ENCODE measurements around the gene GGT6.

GGT6 gene

DNA sequence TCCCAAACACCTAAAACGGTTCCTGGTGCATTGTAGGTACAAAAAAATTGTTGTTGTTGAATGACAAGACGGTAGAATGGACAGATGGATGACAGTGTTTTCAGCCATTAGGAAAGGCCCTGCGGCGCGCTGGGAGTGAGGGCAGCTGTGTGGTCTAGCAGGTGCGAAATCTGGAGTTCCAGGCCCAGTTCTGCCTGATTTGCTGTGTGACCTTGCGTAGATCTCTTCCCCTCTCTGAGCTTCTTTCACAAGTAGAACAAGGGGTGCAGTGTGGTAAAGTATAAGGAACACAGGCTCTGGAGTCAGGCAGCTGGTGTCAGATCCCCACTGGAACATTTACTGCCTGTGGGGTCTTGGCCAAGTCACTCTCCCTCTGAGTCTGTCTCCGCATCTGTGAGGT lies 36.4 kb downstream of the GGT6 start:
- no peak for TF ChIP-seq CTCF (IDR thresholded peaks at IDR 0.05; ENCODE audit: poor library complexity, severe bottlenecking)
- no peak overlapping the region for H3K4me3 ChIP-seq (ENCODE audit: severe bottlenecking)
- H3K4me1 ChIP-seq (ENCODE audit: insufficient read depth, poor library complexity, severe bottlenecking): peaks cover 13% of the 10 kb centered on the region
- no peaks in the 10 kb centered on the region for H3K27me3 ChIP-seq (ENCODE audit: insufficient read depth, poor library complexity, severe bottlenecking)
- no peaks in the 10 kb centered on the region for H3K36me3 ChIP-seq (ENCODE audit: low read depth)
- H3K9me3 ChIP-seq (ENCODE audit: severe bottlenecking): no peaks in the 10 kb centered on the region
- DNase-seq (ENCODE audit: low spot score) (no peak), ATAC-seq (ENCODE audit: low read depth) (no peak)
- H3K27ac ChIP-seq (ENCODE audit: poor library complexity, severe bottlenecking): no peak overlapping the region

DNA sequence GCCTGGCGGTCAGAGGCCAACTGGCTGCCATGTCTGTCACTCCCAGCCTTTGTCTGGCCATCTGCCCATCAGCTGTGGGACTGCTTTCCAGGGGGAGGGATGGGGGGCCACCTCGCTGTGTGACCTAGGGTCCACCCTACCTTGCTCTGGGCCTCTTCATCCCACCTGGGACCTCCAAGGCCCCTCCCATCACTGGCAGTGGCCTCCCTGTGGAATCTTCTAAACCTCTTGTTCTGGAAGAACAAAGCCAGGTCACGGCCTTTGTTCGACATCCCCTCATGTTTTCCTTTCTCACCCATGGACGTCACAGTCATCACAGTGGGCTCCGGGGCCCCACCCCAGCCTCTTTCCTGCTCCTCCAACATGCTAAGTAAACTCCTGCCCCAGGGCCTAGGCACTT lies 37.7 kb downstream of the GGT6 start:
- H3K9me3 ChIP-seq (ENCODE audit: severe bottlenecking): no peaks in the 10 kb centered on the region
- H3K36me3 ChIP-seq (ENCODE audit: low read depth): no peaks in the 10 kb centered on the region
- H3K27ac ChIP-seq (ENCODE audit: poor library complexity, severe bottlenecking): no peak overlapping the region
- no peak for TF ChIP-seq CTCF (IDR thresholded peaks at IDR 0.05; ENCODE audit: poor library complexity, severe bottlenecking)
- H3K4me1 ChIP-seq (ENCODE audit: insufficient read depth, poor library complexity, severe bottlenecking): peaks cover 13% of the 10 kb centered on the region
- no peak for DNase-seq (ENCODE audit: low spot score)
- no peak for ATAC-seq (ENCODE audit: low read depth)
- H3K27me3 ChIP-seq (ENCODE audit: insufficient read depth, poor library complexity, severe bottlenecking): no peaks in the 10 kb centered on the region
- no peak overlapping the region for H3K4me3 ChIP-seq (ENCODE audit: severe bottlenecking)

- H3K27me3 ChIP-seq (ENCODE audit: insufficient read depth, poor library complexity, severe bottlenecking): no peaks in the 10 kb centered on the region
- peaks cover 13% of the 10 kb centered on the region for H3K4me1 ChIP-seq (ENCODE audit: insufficient read depth, poor library complexity, severe bottlenecking)
- DNase-seq (ENCODE audit: low spot score): no peak
Measured at GRCh38 chr17:4520894-4521600, 39.3 kb downstream of the GGT6 start.

DNA sequence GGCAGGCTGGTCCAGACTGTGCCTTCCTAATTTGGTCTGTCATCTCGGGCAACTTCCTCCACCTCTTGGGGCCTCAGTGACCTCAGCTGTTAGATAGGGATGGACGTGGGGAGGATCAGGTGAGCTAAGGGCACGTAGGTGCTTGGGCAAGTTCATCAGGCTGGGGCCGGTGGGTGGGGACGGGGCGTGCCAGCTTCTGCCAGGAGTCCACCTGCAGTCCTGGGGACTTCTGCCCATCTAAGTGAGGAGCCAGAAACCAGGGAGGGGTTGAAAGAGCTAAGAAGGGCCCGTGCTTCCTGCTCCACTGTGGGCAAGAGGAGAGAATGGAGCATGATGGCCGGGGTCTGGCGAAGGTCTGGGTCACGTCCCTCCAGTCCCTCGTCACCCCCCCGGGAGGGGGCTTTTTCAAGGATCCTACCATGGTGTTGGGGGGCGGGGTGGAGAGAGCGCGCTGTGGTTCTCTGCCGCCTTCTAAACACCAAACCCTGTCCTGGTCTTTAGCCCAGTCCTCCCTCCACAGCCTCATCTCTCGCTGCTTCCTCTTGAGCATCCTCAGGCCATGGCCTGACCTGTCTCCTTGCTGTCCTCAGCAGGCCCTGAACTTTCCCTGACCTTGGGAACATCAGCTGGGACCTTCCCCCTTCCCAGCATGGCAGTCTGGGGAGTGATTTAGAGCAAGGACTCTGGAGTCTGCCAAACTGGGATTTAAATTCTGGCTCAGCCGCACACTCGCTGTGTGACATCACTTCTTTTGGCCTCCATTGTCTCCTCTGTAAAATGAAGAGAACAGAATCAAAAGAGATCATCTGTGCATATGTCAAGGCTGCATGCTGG lies 40.1 kb downstream of the GGT6 start:
- peak overlapping the region; percentile 29 for H3K27ac ChIP-seq (ENCODE audit: poor library complexity, severe bottlenecking)
- no peak for TF ChIP-seq CTCF (IDR thresholded peaks at IDR 0.05; ENCODE audit: poor library complexity, severe bottlenecking)
- H3K27me3 ChIP-seq (ENCODE audit: insufficient read depth, poor library complexity, severe bottlenecking): no peaks in the 10 kb centered on the region
- H3K4me1 ChIP-seq (ENCODE audit: insufficient read depth, poor library complexity, severe bottlenecking): peaks cover 13% of the 10 kb centered on the region
- H3K4me3 ChIP-seq (ENCODE audit: severe bottlenecking): no peak overlapping the region
- H3K36me3 ChIP-seq (ENCODE audit: low read depth): no peaks in the 10 kb centered on the region
- ATAC-seq (ENCODE audit: low read depth) (no peak), DNase-seq (ENCODE audit: low spot score) (no peak)
- no peaks in the 10 kb centered on the region for H3K9me3 ChIP-seq (ENCODE audit: severe bottlenecking)

More at GRCh38 chr17:4520894-4521600, 39.3 kb downstream of the GGT6 start:
- H3K27ac ChIP-seq (ENCODE audit: poor library complexity, severe bottlenecking): peak overlapping the region; percentile 29
- peak; percentile 88 for ATAC-seq (ENCODE audit: low read depth)
- H3K36me3 ChIP-seq (ENCODE audit: low read depth): no peaks in the 10 kb centered on the region
- H3K4me3 ChIP-seq (ENCODE audit: severe bottlenecking): no peak overlapping the region
- no peaks in the 10 kb centered on the region for H3K9me3 ChIP-seq (ENCODE audit: severe bottlenecking)
- TF ChIP-seq CTCF (IDR thresholded peaks at IDR 0.05; ENCODE audit: poor library complexity, severe bottlenecking): no peak

All from RWPE2 (cell line).